SK-N-SH (cell line): ENCODE data around the gene PTGIS. TPM values are rescaled to one million over a fixed set of nuclear protein-coding genes. Genes with fewer than 3 reads are reported as not detected.

Experiments used
- CTCF ChIA-PET: fragments of 300-600, 350-600 bp; formaldehyde crosslinking; extraction: SDS; loops from one replicate; lab custom pipeline; 2021; lab: Yijun Ruan, JAX
- POLR2A ChIA-PET: fragments of 350-600 bp; sonication (Branson Sonifier 250); formaldehyde crosslinking; extraction: SDS; loops from one replicate; lab custom pipeline; 2020; ENCODE audit warnings: antibody characterized with exemption, inconsistent platforms; lab: Yijun Ruan, JAX
- DNase-seq: peaks from one replicate; pipeline ENCODE4 v3.0.0; 2012
- H2AFZ ChIP-seq: fragments of 200-600 bp; sonication (generic); 2 replicates; pipeline ENCODE4 v1.8.1; 2016; ENCODE audit warnings: antibody characterized with exemption, mild to moderate bottlenecking, low read depth
- H3F3A ChIP-seq: fragments of 200-600 bp; sonication (generic); replicated peaks from 2 replicates; pipeline ENCODE3; 2016; ENCODE audit warnings: antibody characterized with exemption, mild to moderate bottlenecking; ENCODE audit not compliant: insufficient read depth
- H3K27ac ChIP-seq, 2 experiments: fragments of 200-500 bp in 1 of 2; fragments of 200-600 bp in 1 of 2; sonication (Bioruptor generic) in 1 of 2; sonication (generic), shearing (Covaris generic) in 1 of 2; 2 replicates each; pipeline versions ENCODE4 v1.5.1 to v1.6.1; 2014 to 2016; ENCODE audit warnings: low read depth in 2 of 2, inconsistent platforms in 1 of 2, low read length in 1 of 2, mild to moderate bottlenecking in 1 of 2, mixed read lengths in 1 of 2
- H3K27me3 ChIP-seq: fragments of 200-600 bp; sonication (generic), shearing (Covaris generic); 2 replicates; pipeline ENCODE4 v1.6.1; 2016; ENCODE audit warnings: mixed run types; ENCODE audit not compliant: insufficient read depth
- H3K36me3 ChIP-seq, 2 experiments: fragments of 200-500 bp in 1 of 2; fragments of 200-600 bp in 1 of 2; sonication (Bioruptor generic) in 1 of 2; sonication (generic) in 1 of 2; replicated peaks in 1 of 2; 2 replicates each; pipeline versions ENCODE3 to v1.5.1; 2014 to 2016; ENCODE audit warnings: low read length in 1 of 2, mild to moderate bottlenecking in 1 of 2; ENCODE audit not compliant: insufficient read depth in 2 of 2, control insufficient read depth in 1 of 2
- H3K4me1 ChIP-seq, 2 experiments: fragments of 200-500 bp in 1 of 2; fragments of 200-600 bp in 1 of 2; sonication (Bioruptor generic) in 1 of 2; sonication (generic), shearing (Covaris generic) in 1 of 2; 2 replicates each; pipeline versions ENCODE4 v1.5.1 to v1.6.1; 2014 to 2016; ENCODE audit warnings: low read depth in 1 of 2, low read length in 1 of 2, mixed run types in 1 of 2; ENCODE audit not compliant: insufficient read depth in 2 of 2, control insufficient read depth in 1 of 2
- H3K4me2 ChIP-seq: fragments of 200-600 bp; sonication (generic), shearing (Covaris generic); 2 replicates; pipeline ENCODE4 v1.6.1; 2017; ENCODE audit warnings: mixed run types
- H3K4me3 ChIP-seq, 2 experiments: fragments of 200-500 bp in 1 of 2; fragments of 200-600 bp in 1 of 2; sonication (Bioruptor generic) in 1 of 2; sonication (generic), shearing (Covaris generic) in 1 of 2; 2 replicates each; pipeline versions ENCODE4 v1.5.1 to v1.8.1; 2014 to 2016; ENCODE audit warnings: low read depth in 2 of 2, inconsistent platforms in 1 of 2, low read length in 1 of 2, mild to moderate bottlenecking in 1 of 2, mixed read lengths in 1 of 2, moderate library complexity in 1 of 2
- H3K79me2 ChIP-seq: fragments of 200-600 bp; sonication (generic); 2 replicates; pipeline ENCODE4 v1.8.1; 2017; ENCODE audit warnings: mild to moderate bottlenecking; ENCODE audit not compliant: insufficient read depth
- H3K9ac ChIP-seq: fragments of 200-600 bp; sonication (generic); 2 replicates; pipeline ENCODE4 v1.6.1; 2017; ENCODE audit warnings: mixed run types
- H3K9me2 ChIP-seq: fragments of 200-600 bp; sonication (generic); 2 replicates; pipeline ENCODE4 v1.6.1; 2017; ENCODE audit warnings: mixed run types
- H3K9me3 ChIP-seq: fragments of 200-600 bp; sonication (generic); 2 replicates; pipeline ENCODE4 v1.6.1; 2017; ENCODE audit warnings: mixed run types, mild to moderate bottlenecking, moderate library complexity
- H4K20me1 ChIP-seq: fragments of 200-600 bp; sonication (generic); 2 replicates; pipeline ENCODE4 v1.6.1; 2017; ENCODE audit warnings: mild to moderate bottlenecking, mixed run types; ENCODE audit not compliant: insufficient read depth
- CHD2 ChIP-seq: fragments of 150-350 bp; IDR thresholded peaks from 2 replicates; pipeline ENCODE4 v1.6.1; 2018; ENCODE audit warnings: low read length; ENCODE audit not compliant: partially characterized antibody
- ELF1 ChIP-seq: IDR thresholded peaks from 2 replicates; pipeline ENCODE4 v1.4.0; 2012
- EZH2phosphoT487 ChIP-seq: fragments of 200-600 bp; sonication (generic); IDR thresholded peaks from 2 replicates; pipeline ENCODE4 v1.6.1; 2017; ENCODE audit warnings: low read depth, mixed run types, mild to moderate bottlenecking, antibody characterized with exemption, moderate library complexity, borderline replicate concordance
- FOSL2 ChIP-seq: IDR thresholded peaks from 2 replicates; pipeline ENCODE4 v1.4.0; 2012; ENCODE audit warnings: low read depth, mild to moderate bottlenecking, moderate library complexity, borderline replicate concordance
- GABPA ChIP-seq: IDR thresholded peaks from 2 replicates; pipeline ENCODE4 v1.4.0; 2012; ENCODE audit warnings: low read depth, mild to moderate bottlenecking
- GATA2 ChIP-seq: sonication (generic); formaldehyde crosslinking; IDR thresholded peaks from 2 replicates; pipeline ENCODE4 v1.5.0; 2020; ENCODE audit warnings: mild to moderate bottlenecking, missing genetic modification reagents
- MXI1 ChIP-seq: IDR thresholded peaks from 2 replicates; pipeline ENCODE4 v1.6.1; 2012; ENCODE audit warnings: mild to moderate bottlenecking, low read depth, low read length, improper control_type of control experiment
- NFIC ChIP-seq: IDR thresholded peaks from 2 replicates; pipeline ENCODE4 v1.4.0; 2012; ENCODE audit warnings: borderline replicate concordance
- RCOR1 ChIP-seq: fragments of 150-350 bp; IDR thresholded peaks from 2 replicates; pipeline ENCODE4 v1.6.1; 2017; ENCODE audit warnings: antibody characterized with exemption, low read length
- RFX5 ChIP-seq: IDR thresholded peaks from 2 replicates; pipeline ENCODE4 v1.6.1; 2012; ENCODE audit warnings: mild to moderate bottlenecking, improper control_type of control experiment, low read length
- RXRA ChIP-seq: IDR thresholded peaks from 2 replicates; pipeline ENCODE4 v1.4.0; 2012; ENCODE audit warnings: low read depth, mild to moderate bottlenecking, borderline replicate concordance
- SIN3A ChIP-seq: IDR thresholded peaks from 2 replicates; pipeline ENCODE4 v1.6.1; 2012; ENCODE audit warnings: low read depth, mild to moderate bottlenecking, low read length, moderate library complexity, borderline replicate concordance
- WGBS: methylation state at CpG from one replicate; pipeline ENCODE4 v1.1.6; 2017; ENCODE audit warnings: low lambda C conversion rate; 5-methylcytosine and 5-hydroxymethylcytosine counted together
- polyA plus RNA-seq, 3 experiments: library from polyadenylated mRNA; depleted of rRNA; stranded (reverse); fragments of >200 nt; gene quantifications; 2 replicates each; pipeline ENCODE4 v1.2.3, GENCODE V29; 2012
- TF ChIP-seq, protein P1 (sequence below): IDR thresholded peaks from 2 replicates; pipeline ENCODE4; 2012
- TF ChIP-seq, protein P2 (sequence below): IDR thresholded peaks from 2 replicates; pipeline ENCODE4 v1.4.0; 2012; ENCODE audit warnings: low read depth, borderline replicate concordance
- TF ChIP-seq, protein P3 (sequence below): IDR thresholded peaks from 2 replicates; pipeline ENCODE4 v1.4.0; 2012; ENCODE audit warnings: low read depth
- TF ChIP-seq, protein P4 (sequence below): IDR thresholded peaks from 2 replicates; pipeline ENCODE4 v1.6.1; 2012; ENCODE audit warnings: mild to moderate bottlenecking, low read depth, low read length, moderate library complexity
- TF ChIP-seq, protein P5 (sequence below): fragments of 150-350 bp; IDR thresholded peaks from 2 replicates; pipeline ENCODE4 v1.6.1; 2016; ENCODE audit warnings: mild to moderate bottlenecking, low read depth, low read length
- TF ChIP-seq, protein P6 (sequence below): fragments of 150-350 bp; IDR thresholded peaks from 2 replicates; pipeline ENCODE4 v1.6.1; 2017; ENCODE audit warnings: antibody characterized with exemption, low read length, low read depth, borderline replicate concordance

Gene PTGIS
- polyA plus RNA-seq, 1 of the 3 experiments (the other 2 are of a cell fraction): 1.0 TPM

DNA sequence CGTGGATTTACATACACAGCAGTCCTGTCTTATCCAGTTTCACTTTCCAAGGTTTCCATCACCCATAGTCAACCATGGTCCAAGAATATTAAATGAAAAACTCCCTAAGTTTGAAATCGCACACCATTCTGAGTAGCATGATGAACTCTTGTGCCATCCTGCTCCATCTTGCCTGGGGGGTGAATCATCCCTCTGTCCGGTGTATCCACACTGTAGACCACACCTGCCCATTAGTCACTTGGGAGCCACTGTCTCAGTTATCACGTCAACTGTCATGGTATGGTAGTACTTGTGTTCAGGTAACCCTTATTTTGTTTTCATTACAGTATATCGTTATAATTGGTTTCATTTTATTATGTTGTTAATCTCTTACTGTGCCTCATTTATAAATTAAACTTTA is 38.5 kb downstream of the PTGIS start (continued):
- TF ChIP-seq, protein P1, sequence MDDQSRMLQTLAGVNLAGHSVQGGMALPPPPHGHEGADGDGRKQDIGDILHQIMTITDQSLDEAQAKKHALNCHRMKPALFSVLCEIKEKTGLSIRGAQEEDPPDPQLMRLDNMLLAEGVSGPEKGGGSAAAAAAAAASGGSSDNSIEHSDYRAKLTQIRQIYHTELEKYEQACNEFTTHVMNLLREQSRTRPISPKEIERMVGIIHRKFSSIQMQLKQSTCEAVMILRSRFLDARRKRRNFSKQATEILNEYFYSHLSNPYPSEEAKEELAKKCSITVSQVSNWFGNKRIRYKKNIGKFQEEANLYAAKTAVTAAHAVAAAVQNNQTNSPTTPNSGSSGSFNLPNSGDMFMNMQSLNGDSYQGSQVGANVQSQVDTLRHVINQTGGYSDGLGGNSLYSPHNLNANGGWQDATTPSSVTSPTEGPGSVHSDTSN: no peak
- TF ChIP-seq EZH2phosphoT487: no peak
- TF ChIP-seq, all 33 proteins: peak for 0

DNA sequence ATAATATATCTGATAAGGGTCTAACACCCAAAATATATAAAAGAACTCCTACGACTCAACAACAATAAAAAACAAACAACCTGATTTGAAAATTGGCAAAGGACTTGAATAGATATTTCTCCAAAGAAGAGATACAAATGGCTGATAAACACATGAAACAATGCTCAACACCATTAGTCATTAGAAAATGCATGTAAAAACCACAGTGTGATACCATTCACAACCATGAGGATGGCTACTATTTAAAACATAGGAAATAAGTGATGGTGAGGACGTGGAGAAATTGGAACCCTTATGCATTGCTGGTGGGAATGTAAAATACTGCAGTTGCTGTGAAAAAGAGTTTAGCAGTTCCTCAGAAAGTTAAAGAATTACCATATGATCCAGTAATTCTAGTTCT is 41.4 kb downstream of the PTGIS start:
- Histone ChIP-seq H3K9me3 (no peaks in the 10 kb centered on the region), H3K4me1 (no peaks in the 10 kb centered on the region), H3K36me3 (no peaks in the 10 kb centered on the region), H3F3A (no peaks in the 10 kb centered on the region), H3K27ac (no peak overlapping the region), H3K79me2 (no peaks in the 10 kb centered on the region), H2AFZ (no peak overlapping the region), H4K20me1 (no peaks in the 10 kb centered on the region), H3K9me2 (no peaks in the 10 kb centered on the region), H3K27me3 (no peaks in the 10 kb centered on the region), H3K4me3 (no peak overlapping the region), H3K4me2 (no peak overlapping the region), H3K9ac (no peak overlapping the region)
- CTCF ChIA-PET: interaction anchor here (1.0 to 2.5 kb wide), 6 partner anchors 8 to 192 kb away, joined by 3 to 10 read pairs (median 8); no protein-coding TSS in a partner anchor
- 53% methylated on average over 2 of the region's 2 CpGs for WGBS
- DNase-seq: no peak
- POLR2A ChIA-PET: no interaction called here
- TF ChIP-seq GABPA (no peak), RXRA (no peak), RFX5 (no peak), GATA2 (CRISPR knock-in tag) (no peak), EZH2phosphoT487 (no peak), NFIC (no peak), FOSL2 (no peak), MXI1 (no peak), SIN3A (no peak), RCOR1 (no peak), CHD2 (no peak), ELF1 (no peak)
- TF ChIP-seq, protein P2, sequence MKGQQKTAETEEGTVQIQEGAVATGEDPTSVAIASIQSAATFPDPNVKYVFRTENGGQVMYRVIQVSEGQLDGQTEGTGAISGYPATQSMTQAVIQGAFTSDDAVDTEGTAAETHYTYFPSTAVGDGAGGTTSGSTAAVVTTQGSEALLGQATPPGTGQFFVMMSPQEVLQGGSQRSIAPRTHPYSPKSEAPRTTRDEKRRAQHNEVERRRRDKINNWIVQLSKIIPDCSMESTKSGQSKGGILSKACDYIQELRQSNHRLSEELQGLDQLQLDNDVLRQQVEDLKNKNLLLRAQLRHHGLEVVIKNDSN: no peak
- TF ChIP-seq, protein P3, sequence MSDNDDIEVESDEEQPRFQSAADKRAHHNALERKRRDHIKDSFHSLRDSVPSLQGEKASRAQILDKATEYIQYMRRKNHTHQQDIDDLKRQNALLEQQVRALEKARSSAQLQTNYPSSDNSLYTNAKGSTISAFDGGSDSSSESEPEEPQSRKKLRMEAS: no peak
- TF ChIP-seq, protein P4, sequence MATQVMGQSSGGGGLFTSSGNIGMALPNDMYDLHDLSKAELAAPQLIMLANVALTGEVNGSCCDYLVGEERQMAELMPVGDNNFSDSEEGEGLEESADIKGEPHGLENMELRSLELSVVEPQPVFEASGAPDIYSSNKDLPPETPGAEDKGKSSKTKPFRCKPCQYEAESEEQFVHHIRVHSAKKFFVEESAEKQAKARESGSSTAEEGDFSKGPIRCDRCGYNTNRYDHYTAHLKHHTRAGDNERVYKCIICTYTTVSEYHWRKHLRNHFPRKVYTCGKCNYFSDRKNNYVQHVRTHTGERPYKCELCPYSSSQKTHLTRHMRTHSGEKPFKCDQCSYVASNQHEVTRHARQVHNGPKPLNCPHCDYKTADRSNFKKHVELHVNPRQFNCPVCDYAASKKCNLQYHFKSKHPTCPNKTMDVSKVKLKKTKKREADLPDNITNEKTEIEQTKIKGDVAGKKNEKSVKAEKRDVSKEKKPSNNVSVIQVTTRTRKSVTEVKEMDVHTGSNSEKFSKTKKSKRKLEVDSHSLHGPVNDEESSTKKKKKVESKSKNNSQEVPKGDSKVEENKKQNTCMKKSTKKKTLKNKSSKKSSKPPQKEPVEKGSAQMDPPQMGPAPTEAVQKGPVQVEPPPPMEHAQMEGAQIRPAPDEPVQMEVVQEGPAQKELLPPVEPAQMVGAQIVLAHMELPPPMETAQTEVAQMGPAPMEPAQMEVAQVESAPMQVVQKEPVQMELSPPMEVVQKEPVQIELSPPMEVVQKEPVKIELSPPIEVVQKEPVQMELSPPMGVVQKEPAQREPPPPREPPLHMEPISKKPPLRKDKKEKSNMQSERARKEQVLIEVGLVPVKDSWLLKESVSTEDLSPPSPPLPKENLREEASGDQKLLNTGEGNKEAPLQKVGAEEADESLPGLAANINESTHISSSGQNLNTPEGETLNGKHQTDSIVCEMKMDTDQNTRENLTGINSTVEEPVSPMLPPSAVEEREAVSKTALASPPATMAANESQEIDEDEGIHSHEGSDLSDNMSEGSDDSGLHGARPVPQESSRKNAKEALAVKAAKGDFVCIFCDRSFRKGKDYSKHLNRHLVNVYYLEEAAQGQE: no peak
- TF ChIP-seq, protein P1: no peak
- TF ChIP-seq, protein P5, sequence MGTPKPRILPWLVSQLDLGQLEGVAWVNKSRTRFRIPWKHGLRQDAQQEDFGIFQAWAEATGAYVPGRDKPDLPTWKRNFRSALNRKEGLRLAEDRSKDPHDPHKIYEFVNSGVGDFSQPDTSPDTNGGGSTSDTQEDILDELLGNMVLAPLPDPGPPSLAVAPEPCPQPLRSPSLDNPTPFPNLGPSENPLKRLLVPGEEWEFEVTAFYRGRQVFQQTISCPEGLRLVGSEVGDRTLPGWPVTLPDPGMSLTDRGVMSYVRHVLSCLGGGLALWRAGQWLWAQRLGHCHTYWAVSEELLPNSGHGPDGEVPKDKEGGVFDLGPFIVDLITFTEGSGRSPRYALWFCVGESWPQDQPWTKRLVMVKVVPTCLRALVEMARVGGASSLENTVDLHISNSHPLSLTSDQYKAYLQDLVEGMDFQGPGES: no peak
- TF ChIP-seq, protein P6, sequence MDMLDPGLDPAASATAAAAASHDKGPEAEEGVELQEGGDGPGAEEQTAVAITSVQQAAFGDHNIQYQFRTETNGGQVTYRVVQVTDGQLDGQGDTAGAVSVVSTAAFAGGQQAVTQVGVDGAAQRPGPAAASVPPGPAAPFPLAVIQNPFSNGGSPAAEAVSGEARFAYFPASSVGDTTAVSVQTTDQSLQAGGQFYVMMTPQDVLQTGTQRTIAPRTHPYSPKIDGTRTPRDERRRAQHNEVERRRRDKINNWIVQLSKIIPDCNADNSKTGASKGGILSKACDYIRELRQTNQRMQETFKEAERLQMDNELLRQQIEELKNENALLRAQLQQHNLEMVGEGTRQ: no peak
